GM23248 (cell line): ENCODE data around the gene CR1L.

Experiments
- EZH2 ChIP-seq: fragments of 200-600 bp; sonication (generic); IDR thresholded peaks from 2 replicates; pipeline ENCODE4 v1.6.1; 2018; ENCODE audit warnings: antibody characterized with exemption, mild to moderate bottlenecking; ENCODE audit not compliant: insufficient read depth, poor library complexity, severe bottlenecking
- EZH2phosphoT487 ChIP-seq: fragments of 200-600 bp; sonication (generic); IDR thresholded peaks from 2 replicates; pipeline ENCODE4 v1.6.1; 2018; ENCODE audit warnings: antibody characterized with exemption, moderate library complexity, mild to moderate bottlenecking, low read depth; ENCODE audit not compliant: insufficient read depth

DNA sequence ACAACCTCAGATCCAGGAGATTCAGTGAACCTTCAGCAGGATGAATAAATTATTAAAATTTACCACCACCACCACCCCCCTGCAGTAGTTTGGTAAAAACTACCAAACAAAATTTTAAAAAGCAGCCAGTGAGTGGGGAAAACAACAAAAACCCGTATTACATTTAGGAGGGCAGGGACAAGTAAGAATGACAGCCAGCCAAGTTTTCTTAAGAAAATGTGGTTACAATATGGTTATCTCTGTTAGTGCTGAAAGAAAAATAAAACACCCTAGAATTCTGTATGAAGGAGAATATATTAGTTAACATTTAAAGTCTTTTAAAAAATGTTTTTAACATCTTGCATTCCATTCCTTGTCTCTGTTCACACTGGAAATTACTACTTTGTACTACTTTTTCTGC lies 121.6 kb downstream of the CR1L start:
- TF ChIP-seq EZH2phosphoT487 (no peak), EZH2 (no peak)
